PC-9 (cell line): ENCODE measurements around the gene DNAAF1. TPM values are rescaled to one million over a fixed set of nuclear protein-coding genes. Genes with fewer than 3 reads are reported as not detected.

ENCODE experiments used
- BruUV-seq: library from RNA; stranded (reverse); fragments of 400-500 nt; replicated peaks from 2 replicates; lab custom pipeline; 2021; lab: Mats Ljungman, UMichigan
- CTCF ChIA-PET: fragments of 300-600 bp; sonication (Branson Sonifier 250); formaldehyde crosslinking; loops from one replicate; lab custom pipeline; 2022; ENCODE audit warnings: antibody characterized with exemption; lab: Charles Lee
- POLR2A ChIA-PET: fragments of 300-600 bp; sonication (Branson Sonifier 250); formaldehyde crosslinking; loops from one replicate; lab custom pipeline; 2022; ENCODE audit warnings: antibody characterized with exemption; ENCODE audit not compliant: unreplicated experiment; lab: Charles Lee
- DNase-seq, 2 experiments: peaks; one replicate each; pipeline versions ENCODE4 v3.0.0 to v3.0.0-alpha.2; 2015 to 2022; ENCODE audit warnings: mixed read lengths in 1 of 2
- H2AFZ ChIP-seq: fragments of 200-600 bp; sonication (generic); 2 replicates; pipeline ENCODE4 v1.8.1; 2017; ENCODE audit warnings: antibody characterized with exemption
- H3F3A ChIP-seq: fragments of 200-600 bp; sonication (generic); 2 replicates; pipeline ENCODE4 v1.8.1; 2017; ENCODE audit warnings: antibody characterized with exemption, mild to moderate bottlenecking, low read depth; ENCODE audit not compliant: insufficient read depth
- H3K27ac ChIP-seq: fragments of 200-600 bp; sonication (generic); 2 replicates; pipeline ENCODE4 v1.6.1; 2016; ENCODE audit warnings: mixed run types
- H3K27me3 ChIP-seq: fragments of 200-600 bp; sonication (generic); 2 replicates; pipeline ENCODE4 v1.6.1; 2016; ENCODE audit warnings: low read depth, mixed run types; ENCODE audit not compliant: insufficient read depth
- H3K36me3 ChIP-seq: fragments of 200-600 bp; sonication (generic); 2 replicates; pipeline ENCODE4 v1.6.1; 2016; ENCODE audit warnings: low read depth, mixed run types
- H3K4me1 ChIP-seq: fragments of 200-600 bp; sonication (generic); replicated peaks from 2 replicates; pipeline ENCODE4 v1.6.1; 2016; ENCODE audit warnings: mixed run types; ENCODE audit not compliant: insufficient read depth
- H3K4me2 ChIP-seq: fragments of 200-600 bp; sonication (generic); 2 replicates; pipeline ENCODE4 v1.6.1; 2017; ENCODE audit warnings: mixed run types
- H3K4me3 ChIP-seq: fragments of 200-600 bp; sonication (generic); 2 replicates; pipeline ENCODE4 v1.6.1; 2016; ENCODE audit warnings: mixed run types
- H3K79me2 ChIP-seq: fragments of 200-600 bp; sonication (generic); 2 replicates; pipeline ENCODE4 v1.6.1; 2017; ENCODE audit warnings: low read depth, mixed run types
- H3K9me2 ChIP-seq: fragments of 200-600 bp; sonication (generic); 2 replicates; pipeline ENCODE4 v1.8.1; 2017; ENCODE audit warnings: mild to moderate bottlenecking; ENCODE audit not compliant: insufficient read depth
- H3K9me3 ChIP-seq: fragments of 200-600 bp; sonication (generic); 2 replicates; pipeline ENCODE4 v1.8.1; 2016; ENCODE audit warnings: low read depth; ENCODE audit not compliant: insufficient read depth
- H4K20me1 ChIP-seq: fragments of 200-600 bp; sonication (generic); 2 replicates; pipeline ENCODE4 v1.8.1; 2017; ENCODE audit not compliant: insufficient read depth
- CTCF ChIP-seq: fragments of 200-600 bp; sonication (generic); conservative IDR thresholded peaks from 2 replicates; pipeline ENCODE4 v1.6.1; 2017; ENCODE audit warnings: mixed run types, antibody characterized with exemption, mild to moderate bottlenecking, moderate library complexity
- EZH2 ChIP-seq: fragments of 200-600 bp; sonication (generic); IDR thresholded peaks from 2 replicates; pipeline ENCODE4 v1.8.0; 2017; ENCODE audit warnings: antibody characterized with exemption, low read depth
- intact Hi-C: fragments of 100-400 bp; cut with micrococcal nuclease; formaldehyde crosslinking; loops from one replicate; pipeline ENCODE4 v1.10.0; 2022; ENCODE audit not compliant: unreplicated experiment
- total RNA-seq: library from RNA; stranded (reverse); gene quantifications from 2 replicates; pipeline ENCODE4 v1.2.3, GENCODE V29; 2021

DNAAF1 gene
- total RNA-seq, 1 experiment from 2014 or later, result 1.2 TPM

GRCh38 chr16:84183572-84183875 is 38.4 kb downstream of the DNAAF1 start:
- peaks cover 11% of the 10 kb centered on the region for H3K4me1 ChIP-seq
- POLR2A ChIA-PET, result no interaction called here
- peaks cover 34% of the 10 kb centered on the region for H3K79me2 ChIP-seq
- H3K27ac ChIP-seq, result no peak overlapping the region
- H3K9me2 ChIP-seq, result no peaks in the 10 kb centered on the region
- H3K4me2 ChIP-seq, result no peak overlapping the region
- intact Hi-C loops, result no loop called here
- no peak for TF ChIP-seq EZH2
- no peak for TF ChIP-seq CTCF
- DNase-seq, result no peak
- no peaks in the 10 kb centered on the region for H3K9me3 ChIP-seq
- CTCF ChIA-PET, result no interaction called here
- peaks cover 5% of the 10 kb centered on the region; the same call in 1 of the 2 replicates for H3F3A ChIP-seq
- no peak overlapping the region for H3K4me3 ChIP-seq
- no peaks in the 10 kb centered on the region; the same call in 1 of the 2 replicates for H3K36me3 ChIP-seq
- H3K27me3 ChIP-seq, result no peaks in the 10 kb centered on the region
- no peak overlapping the region for H2AFZ ChIP-seq
- no TSS peak for BruUV-seq
- H4K20me1 ChIP-seq, result peaks cover 3% of the 10 kb centered on the region; the same call in 1 of the 2 replicates

- DNase-seq, result no peak
- Histone ChIP-seq H3K27me3 (no peaks in the 10 kb centered on the region), H3K4me2 (no peak overlapping the region), H3K79me2 (peaks cover 34% of the 10 kb centered on the region), H3K36me3 (no peaks in the 10 kb centered on the region; the same call in 1 of the 2 replicates), H3K9me3 (no peaks in the 10 kb centered on the region), H3K9me2 (no peaks in the 10 kb centered on the region), H3K27ac (no peak overlapping the region), H3K4me3 (no peak overlapping the region), H2AFZ (no peak overlapping the region), H3K4me1 (peaks cover 10% of the 10 kb centered on the region; the same call in 1 of the 2 replicates), H4K20me1 (peaks cover 3% of the 10 kb centered on the region; the same call in 1 of the 2 replicates), H3F3A (no peaks in the 10 kb centered on the region; the same call in 1 of the 2 replicates)
- no TSS peak for BruUV-seq
- no peak for TF ChIP-seq EZH2
- TF ChIP-seq CTCF, result peak; percentile 66
- ChIA-PET POLR2A (no interaction called here), CTCF (interaction anchor here (0.6 to 0.7 kb wide), 2 partner anchors 124 to 314 kb away, joined by 3 read pairs; no protein-coding TSS in a partner anchor)
- intact Hi-C loops, result no loop called here
Observed at GRCh38 chr16:84183911-84184591, 38.9 kb downstream of the DNAAF1 start.

- no peak for DNase-seq
- Histone ChIP-seq H3K4me1 (peaks cover 10% of the 10 kb centered on the region; the same call in 1 of the 2 replicates), H4K20me1 (peaks cover 3% of the 10 kb centered on the region; the same call in 1 of the 2 replicates), H3K27ac (no peak overlapping the region), H2AFZ (no peak overlapping the region), H3K4me3 (no peak overlapping the region), H3K4me2 (no peak overlapping the region), H3F3A (no peaks in the 10 kb centered on the region), H3K79me2 (peaks cover 34% of the 10 kb centered on the region), H3K36me3 (no peaks in the 10 kb centered on the region; the same call in 1 of the 2 replicates), H3K9me2 (no peaks in the 10 kb centered on the region), H3K9me3 (no peaks in the 10 kb centered on the region), H3K27me3 (no peaks in the 10 kb centered on the region)
- ChIA-PET POLR2A (no interaction called here), CTCF (no interaction called here)
- no TSS peak for BruUV-seq
- intact Hi-C loops, result no loop called here
- no peak for TF ChIP-seq EZH2
- no peak for TF ChIP-seq CTCF
Observed at GRCh38 chr16:84184775-84185174, 39.7 kb downstream of the DNAAF1 start.
